GM10847 (cell line): ENCODE data around the gene FLNA.

Experiments used
- POLR2A ChIP-seq: IDR thresholded peaks from 2 replicates; pipeline ENCODE4 v1.6.1; 2011; ENCODE audit not compliant: insufficient read length; ENCODE audit errors: extremely low read depth

The FLNA gene

DNA sequence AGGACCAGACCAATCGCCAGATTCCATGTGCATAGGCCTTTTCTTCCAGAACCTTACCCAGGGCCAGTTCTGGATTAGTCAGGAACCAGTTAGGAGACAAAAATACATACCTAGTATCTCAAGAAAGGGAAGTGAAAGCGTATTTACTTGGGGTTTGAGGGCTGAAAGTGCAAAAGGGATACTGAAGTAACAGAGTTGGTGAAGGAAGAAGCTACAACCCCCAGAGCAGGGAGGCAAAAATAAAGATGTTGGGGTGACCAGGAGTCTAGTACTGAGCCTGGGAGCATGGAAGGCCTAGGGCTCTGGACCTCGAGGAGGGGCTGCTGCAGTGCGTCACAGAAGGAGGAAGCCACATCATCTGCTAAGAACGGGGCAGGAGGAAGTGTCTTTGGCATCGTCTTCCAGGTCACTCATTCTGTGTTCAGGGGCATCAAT is 40.6 kb downstream of the FLNA start:
- no peak for TF ChIP-seq POLR2A

DNA sequence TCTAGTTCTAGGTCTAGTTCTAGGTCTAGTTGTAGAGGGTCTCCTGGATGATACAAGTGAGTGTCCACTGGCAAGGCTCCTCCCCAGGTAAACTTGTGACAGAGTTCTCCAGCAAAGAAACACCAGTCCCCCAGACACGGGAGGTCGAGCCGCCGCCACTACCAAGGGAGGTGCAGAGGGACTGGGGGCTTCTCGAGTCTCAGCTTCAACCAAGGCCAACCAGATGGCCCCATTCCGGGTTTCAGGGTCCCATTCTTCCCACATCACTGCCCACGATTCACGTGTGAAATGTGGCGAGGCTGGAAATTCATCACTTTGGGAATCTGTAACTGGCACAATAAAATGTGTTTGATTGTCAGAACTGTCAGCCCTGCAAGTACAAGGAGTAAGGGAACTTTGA is 41.3 kb downstream of the FLNA start:
- no peak for TF ChIP-seq POLR2A

DNA sequence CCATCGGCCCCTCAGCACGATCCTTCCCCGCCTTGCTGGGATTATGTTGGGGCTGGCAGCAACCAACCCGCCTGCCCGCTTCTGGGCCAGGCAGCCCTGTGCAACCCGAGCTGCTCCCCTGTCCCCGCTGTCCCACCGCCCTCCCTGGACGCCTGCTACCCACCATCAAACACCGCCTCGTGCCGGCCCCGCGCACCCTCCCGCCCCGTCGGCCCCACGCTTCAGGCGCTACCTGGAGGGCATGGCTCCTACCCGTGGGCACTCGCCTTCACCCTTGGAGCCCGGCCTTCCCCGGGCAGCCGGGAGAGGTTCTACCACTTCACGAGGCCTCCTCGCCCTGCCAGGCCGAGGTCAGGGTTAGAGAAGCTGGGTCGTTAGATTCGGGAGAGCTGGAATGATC is 41.9 kb downstream of the FLNA start:
- no peak for TF ChIP-seq POLR2A

DNA sequence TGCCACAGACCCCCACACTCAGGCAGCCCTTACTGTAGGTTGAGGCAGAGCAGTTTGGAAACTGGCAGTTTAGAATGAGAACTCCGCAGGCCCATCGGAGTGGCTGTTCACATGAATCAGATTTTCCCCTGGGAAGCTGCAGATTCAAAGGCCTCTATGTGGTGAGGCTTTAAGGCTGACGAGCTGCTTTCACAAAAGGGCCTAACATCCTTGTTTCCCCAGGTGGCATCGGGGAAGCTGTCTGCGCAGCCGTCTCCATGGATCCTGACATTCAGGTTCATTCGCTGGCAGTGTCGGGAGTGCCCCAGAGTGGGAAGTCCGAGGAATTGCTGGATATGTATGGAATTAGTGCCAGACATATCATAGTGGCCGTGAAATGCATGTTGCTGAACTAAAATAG is 45.1 kb downstream of the FLNA start:
- TF ChIP-seq POLR2A, result no peak

DNA sequence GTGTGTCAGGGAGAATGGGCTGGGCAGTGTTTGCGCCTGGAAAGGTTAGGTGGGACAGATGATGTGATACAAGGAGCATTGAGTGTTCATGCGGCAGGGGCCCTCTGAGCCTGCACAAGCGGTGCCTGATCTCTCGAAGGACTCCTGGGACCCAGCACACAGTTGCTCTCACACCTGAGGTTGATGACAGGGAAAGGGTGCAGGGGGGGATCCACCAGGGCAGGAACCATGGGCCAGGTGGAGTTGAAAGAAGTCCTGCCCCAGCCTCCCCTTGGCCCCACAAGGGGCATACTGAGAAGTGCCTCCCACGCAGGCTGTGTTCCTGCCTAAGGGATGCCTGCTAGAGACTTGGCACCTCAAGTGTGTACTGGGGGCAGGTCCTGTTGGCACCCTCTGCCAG is 45.8 kb downstream of the FLNA start:
- no peak for TF ChIP-seq POLR2A

DNA sequence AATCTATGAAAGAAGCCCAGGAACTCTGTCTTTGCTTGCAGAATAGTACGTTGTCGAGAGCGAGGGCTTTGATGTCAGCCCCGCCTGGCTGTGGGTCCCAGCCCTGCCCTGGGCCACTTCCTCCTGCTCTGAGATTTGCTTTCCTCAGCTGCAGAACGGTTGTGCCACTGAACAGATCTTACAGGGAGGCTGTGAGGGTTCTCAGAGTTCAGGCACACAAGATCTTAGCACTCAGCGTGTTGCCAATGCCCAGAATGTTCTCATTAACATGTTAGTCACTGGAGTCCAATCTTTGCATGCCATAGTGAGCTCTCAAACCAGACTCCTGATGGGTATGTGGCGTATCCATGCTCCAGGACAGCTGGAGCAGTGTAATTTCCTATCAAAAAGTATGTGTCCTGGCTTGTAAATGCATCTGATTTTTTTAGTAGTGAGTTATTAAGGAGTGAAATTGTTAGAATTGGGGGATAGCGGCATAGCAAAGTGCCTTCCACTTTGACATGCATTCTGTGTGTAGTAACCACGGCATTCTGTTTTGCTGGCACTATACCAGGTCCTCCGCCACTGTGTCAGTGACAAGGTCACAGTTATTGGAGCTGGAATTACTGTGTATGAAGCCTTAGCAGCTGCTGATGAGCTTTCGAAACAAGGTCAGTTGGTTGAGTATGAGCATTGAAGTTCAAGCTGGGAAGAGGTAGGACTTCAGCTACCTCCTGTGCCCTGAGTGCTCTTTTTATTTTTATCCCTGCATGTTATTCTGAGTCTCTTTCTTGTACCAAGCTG is 47.2 kb downstream of the FLNA start:
- TF ChIP-seq POLR2A, result no peak

DNA sequence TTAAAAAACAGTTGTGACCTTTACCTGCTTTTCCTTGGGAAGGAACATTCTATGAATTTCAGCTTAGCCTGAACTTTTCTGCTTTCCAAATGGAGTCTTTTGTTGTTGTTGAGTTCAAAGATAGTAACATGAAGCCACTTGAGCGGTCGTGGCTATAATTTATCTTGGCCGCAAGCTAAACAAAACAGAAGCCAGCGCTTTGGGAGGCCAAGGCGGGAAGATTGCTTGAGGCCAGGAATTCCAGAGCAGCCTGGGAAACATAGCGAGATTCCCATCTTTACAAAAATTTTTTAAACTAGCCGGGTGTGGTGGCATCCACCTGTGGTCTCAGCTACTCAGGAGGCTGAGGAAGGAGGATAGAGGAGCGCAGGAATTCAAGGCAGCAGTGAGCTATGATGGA is 48.9 kb downstream of the FLNA start:
- TF ChIP-seq POLR2A, result no peak

DNA sequence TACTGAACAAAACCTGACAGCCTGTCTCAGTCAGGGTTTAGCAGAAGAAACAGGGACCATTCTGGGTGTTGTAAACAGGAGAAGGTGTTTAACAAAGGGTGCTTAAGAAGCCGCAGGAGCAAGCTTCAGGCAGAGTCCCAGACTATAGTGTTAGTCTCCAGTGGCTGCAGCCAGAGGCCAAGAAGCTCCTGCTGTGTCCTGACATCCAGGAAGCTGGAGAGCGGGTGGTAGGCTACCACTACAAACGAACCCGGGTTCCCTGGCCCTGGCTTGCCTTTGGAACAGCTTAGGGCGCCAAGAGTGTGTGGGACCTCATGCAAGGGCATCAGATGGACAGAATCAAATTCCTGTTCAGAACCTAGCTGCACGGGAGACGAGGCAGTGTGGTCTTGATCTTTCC is 50.9 kb downstream of the FLNA start:
- TF ChIP-seq POLR2A, result no peak

DNA sequence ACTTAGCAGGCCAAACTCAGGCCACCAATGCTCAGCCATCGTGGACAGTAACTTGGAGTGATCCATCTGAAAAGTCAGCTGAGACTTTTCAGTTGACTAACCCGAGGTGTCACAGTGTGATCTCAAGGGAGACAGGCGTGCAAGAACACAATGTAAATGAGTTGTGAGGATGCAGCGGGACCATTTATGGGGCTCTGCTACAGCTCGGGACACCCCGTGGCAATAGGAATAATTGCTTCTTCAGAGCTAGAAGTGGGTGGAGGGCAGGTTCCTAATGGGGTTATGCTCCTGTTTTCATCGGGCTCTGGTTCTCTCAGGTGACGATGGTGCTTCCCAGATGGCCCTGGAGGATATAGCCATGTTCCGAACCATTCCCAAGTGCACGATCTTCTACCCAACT is 51.5 kb downstream of the FLNA start:
- no peak for TF ChIP-seq POLR2A

DNA sequence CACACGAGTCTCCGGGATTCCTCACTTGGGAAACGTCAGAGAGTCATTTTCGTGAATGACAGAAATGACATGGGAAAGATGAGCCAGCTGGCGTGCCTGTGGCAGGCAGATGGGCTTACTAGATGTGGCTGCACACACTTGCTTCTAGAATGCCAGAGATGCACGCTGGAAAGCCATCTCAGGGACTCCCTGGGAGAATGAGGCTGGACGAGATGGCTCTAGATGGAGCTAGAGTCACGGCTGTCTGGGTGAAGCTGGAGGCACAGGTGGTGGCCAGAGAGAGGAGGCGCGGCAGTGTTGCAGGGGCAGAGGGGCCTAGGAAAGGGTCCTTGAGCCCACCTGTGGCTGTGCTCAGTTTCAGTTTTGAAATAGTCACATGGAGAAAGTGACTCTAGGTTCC is 52.8 kb downstream of the FLNA start:
- TF ChIP-seq POLR2A, result no peak

DNA sequence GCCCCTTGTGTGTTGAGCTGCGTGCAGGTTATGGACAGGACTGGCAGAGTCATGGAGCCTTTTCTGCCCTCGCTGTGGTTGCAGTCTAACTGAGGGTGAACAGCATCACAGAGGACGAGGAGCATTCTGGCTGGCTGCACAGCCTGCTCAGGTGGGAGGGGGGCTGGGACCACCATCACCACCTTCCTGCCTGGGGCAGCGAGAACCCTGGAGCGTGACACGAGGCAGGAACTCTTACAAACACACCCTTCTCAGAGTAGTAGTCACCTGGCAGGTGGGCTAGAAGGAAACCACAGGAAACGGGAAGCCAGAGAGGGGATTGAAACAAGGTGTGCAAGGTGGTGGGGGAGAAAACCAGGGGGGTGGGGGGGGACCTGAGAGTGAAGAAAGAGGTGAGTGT is 53.3 kb downstream of the FLNA start:
- TF ChIP-seq POLR2A, result no peak

DNA sequence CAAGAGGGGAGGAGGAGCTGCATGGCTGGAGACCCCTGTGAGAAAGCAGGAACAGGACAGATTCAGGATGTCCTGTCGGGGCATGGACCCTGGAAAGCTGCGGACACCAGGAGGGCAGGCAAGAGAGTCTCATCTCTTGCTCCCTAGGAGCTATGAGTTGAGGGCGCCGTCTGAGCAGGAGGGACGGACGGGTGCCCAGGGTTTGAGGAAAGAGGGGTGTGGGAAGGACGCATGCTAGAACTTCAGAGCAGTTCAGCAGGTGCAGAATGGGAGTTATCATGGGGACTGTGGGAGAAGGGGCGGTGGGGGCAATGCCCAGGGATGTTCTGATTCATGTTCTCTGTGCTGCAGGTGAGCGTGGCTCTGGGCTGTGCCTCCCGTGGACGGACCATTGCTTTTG is 54.0 kb downstream of the FLNA start:
- TF ChIP-seq POLR2A, result no peak

DNA sequence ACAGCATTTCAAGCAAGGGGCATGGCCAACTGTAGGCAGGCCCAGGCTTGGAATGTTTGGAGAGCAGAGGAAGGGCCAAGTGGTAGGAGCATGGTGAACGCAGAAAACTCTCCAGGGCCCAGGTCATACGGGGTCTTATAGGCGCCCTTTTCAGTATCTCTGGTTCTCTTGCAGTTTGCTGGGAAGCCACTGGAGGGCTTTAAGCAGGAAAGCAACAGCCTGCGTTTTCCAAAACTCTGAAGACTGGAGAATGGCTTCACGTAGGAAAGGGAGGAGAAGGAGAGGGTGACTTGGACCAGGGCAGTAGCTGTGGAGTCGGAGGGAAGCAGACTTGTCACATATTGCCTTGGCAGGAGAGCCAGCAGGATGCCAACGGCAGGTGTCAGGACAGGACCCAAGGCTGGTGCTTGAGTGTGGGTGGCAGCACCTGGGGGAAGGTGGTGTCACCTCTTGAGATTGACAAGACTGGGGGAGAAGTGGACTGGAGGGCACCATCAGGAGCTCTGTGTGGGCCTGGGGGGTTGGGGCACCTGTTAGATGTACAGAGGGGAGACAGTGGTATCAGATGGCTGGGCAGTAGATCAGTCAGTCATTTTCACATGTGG is 56.9 kb downstream of the FLNA start:
- TF ChIP-seq POLR2A, result no peak

DNA sequence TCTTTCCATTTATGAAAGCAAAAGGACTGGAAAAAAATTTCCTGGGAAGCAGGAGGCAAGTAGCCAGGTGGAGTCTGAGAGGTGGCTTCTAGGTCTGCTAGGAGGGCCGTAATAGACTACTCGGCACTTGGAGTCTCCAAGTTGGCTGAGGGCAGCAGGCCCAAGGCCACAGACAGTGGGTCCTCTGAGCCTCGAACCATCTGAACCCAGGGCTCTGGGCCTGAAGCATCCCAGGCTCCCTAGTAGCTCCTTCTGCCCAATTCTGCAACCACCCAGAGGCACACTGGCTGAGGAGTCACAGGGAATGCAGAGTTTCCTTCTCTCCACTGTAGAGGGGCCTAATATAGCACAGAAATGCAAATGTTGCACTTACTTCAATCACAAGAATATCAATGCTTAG is 59.0 kb downstream of the FLNA start:
- no peak for TF ChIP-seq POLR2A

DNA sequence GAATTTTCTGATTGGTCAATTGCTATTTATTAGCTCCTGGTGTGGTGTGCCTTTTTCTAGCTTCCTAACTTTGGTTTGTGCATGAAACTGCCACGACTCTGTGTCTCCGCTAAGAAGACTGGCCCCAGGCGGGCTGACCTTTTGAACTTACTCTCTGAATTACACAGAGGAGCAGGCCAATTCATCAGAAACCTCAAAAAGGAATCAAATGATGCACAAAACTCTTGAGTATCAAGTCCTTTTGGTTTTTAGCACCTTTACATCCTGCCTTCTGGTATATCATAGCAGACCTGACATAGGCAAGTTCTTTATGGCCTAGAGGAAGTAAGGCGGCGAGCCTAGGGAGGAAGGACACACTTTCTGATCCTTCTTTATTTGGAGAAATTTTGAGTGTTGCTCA is 61.3 kb downstream of the FLNA start:
- no peak for TF ChIP-seq POLR2A

DNA sequence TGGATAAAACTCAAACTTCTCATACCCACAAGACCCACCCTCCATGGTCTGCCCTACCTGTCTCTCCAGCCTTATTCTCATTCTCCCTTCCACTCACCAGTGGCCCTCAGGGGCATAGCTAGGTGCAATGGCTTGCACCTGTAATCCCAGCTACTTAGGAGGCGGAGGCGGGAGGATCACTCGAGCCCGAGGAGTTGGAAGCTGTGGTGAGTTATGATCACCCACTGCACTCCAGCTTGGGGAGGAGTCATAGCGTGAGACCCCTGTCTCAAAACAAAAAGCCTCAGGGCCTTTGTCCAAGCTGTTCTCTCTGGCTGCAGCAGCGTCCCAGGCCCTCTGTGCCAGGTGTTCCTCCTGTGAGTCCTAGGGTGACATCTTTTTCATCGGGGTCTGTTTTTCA is 62.3 kb downstream of the FLNA start:
- TF ChIP-seq POLR2A, result no peak

DNA sequence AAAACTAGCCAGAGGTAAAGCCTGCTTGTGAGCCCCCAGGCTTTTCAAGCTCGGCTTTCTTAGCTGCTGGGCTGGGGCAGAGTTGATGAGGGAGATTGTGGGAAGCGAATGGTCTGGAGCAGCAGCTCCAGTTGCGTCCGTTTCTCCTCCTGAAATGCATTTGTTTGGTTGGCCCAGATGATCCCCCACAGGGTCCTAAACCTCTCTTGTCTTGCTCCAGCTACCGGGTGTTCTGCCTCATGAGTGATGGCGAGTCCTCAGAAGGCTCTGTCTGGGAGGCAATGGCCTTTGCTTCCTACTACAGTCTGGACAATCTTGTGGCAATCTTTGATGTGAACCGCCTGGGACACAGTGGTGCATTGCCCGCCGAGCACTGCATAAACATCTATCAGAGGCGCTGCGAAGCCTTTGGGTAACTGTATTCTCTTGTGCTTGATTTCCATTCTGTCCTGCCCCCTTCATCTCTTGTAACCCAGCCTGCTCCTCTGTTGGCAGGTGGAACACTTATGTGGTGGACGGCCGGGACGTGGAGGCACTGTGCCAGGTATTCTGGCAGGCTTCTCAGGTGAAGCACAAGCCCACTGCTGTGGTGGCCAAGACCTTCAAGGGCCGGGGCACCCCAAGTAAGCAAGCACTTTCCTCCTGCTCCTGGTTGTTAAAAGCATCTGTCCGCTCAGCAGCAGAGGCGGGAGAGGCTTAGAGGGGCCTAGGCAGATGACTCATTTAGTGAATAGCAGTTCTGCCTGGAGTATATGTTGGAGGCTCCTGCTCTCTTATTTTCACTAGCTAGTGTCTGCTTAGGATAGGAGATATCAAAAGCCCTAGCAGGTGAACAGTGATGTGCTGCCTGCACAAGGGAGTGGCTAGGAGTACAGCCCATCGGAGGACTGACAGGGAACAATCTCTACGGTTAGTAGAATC is 63.6 kb downstream of the FLNA start:
- no peak for TF ChIP-seq POLR2A
